SU-DHL-6 (cell line): ENCODE results near the gene AKAP6.

Experiments used
- H2AFZ ChIP-seq: fragments of 200-600 bp; sonication (generic); 2 replicates; pipeline ENCODE4 v1.6.1; 2014; ENCODE audit warnings: low read depth, mild to moderate bottlenecking, moderate library complexity, mixed read lengths, antibody characterized with exemption, low read length; ENCODE audit not compliant: severe bottlenecking
- H3F3A ChIP-seq: fragments of 200-600 bp; shearing (Covaris generic); 2 replicates; pipeline ENCODE4 v1.6.0; 2016; ENCODE audit warnings: antibody characterized with exemption, mild to moderate bottlenecking; ENCODE audit not compliant: insufficient read depth
- H3K27ac ChIP-seq: fragments of 200-600 bp; sonication (generic); 2 replicates; pipeline ENCODE4 v1.5.1; 2016; ENCODE audit warnings: low read depth, mild to moderate bottlenecking, low read length, moderate library complexity, mixed read lengths
- H3K27me3 ChIP-seq: fragments of 200-600 bp; sonication (generic), shearing (Covaris generic); 2 replicates; pipeline ENCODE4 v1.6.0; 2014; ENCODE audit warnings: mild to moderate bottlenecking, low read length
- H3K36me3 ChIP-seq: fragments of 200-600 bp; sonication (generic); 2 replicates; pipeline ENCODE4 v1.6.1; 2014; ENCODE audit warnings: mild to moderate bottlenecking, low read length, mixed read lengths
- H3K4me2 ChIP-seq: fragments of 300-600, 200-600 bp; shearing (Covaris generic), sonication (generic); 2 replicates; pipeline ENCODE4 v1.6.0; 2014; ENCODE audit warnings: low read length, low read depth, mild to moderate bottlenecking; ENCODE audit not compliant: poor library complexity, severe bottlenecking
- H3K4me3 ChIP-seq: fragments of 200-600 bp; sonication (generic); 2 replicates; pipeline ENCODE4 v1.5.1; 2014; ENCODE audit warnings: antibody characterized with exemption, low read length, mild to moderate bottlenecking, mixed read lengths; ENCODE audit not compliant: insufficient read depth, poor library complexity, severe bottlenecking
- H3K79me2 ChIP-seq: fragments of 200-600 bp; sonication (generic); 2 replicates; pipeline ENCODE4 v1.6.1; 2014; ENCODE audit warnings: mild to moderate bottlenecking, low read length, moderate library complexity; ENCODE audit not compliant: insufficient read depth
- H3K9ac ChIP-seq: fragments of 200-600 bp; sonication (generic); 2 replicates; pipeline ENCODE4 v1.7.0; 2014; ENCODE audit warnings: mild to moderate bottlenecking, low read length
- H3K9me2 ChIP-seq: fragments of 200-600 bp; sonication (generic); replicated peaks from 2 replicates; pipeline ENCODE4 v1.6.1; 2014; ENCODE audit warnings: low read length; ENCODE audit not compliant: insufficient read depth
- H3K9me3 ChIP-seq: fragments of 200-600 bp; sonication (generic); 2 replicates; pipeline ENCODE4 v1.6.1; 2014; ENCODE audit warnings: low read length, mixed read lengths; ENCODE audit not compliant: insufficient read depth
- H4K20me1 ChIP-seq: fragments of 200-600 bp; sonication (generic); 2 replicates; pipeline ENCODE4 v1.6.1; 2014; ENCODE audit warnings: low read depth, mild to moderate bottlenecking, antibody characterized with exemption, low read length, moderate library complexity, mixed read lengths
- EZH2phosphoT487 ChIP-seq: fragments of 200-600 bp; sonication (generic), shearing (Covaris generic); conservative IDR thresholded peaks from 2 replicates; pipeline ENCODE4 v1.6.1; 2018; ENCODE audit warnings: mild to moderate bottlenecking, antibody characterized with exemption, low read length, moderate library complexity, mixed read lengths
- TF ChIP-seq, protein P1 (sequence below): fragments of 200-600 bp; sonication (generic); IDR thresholded peaks from one replicate; pipeline ENCODE4 v1.5.1; 2017; ENCODE audit warnings: antibody characterized with exemption, mild to moderate bottlenecking, low read length, moderate library complexity; ENCODE audit not compliant: insufficient read depth, poor library complexity, severe bottlenecking

Gene AKAP6

DNA sequence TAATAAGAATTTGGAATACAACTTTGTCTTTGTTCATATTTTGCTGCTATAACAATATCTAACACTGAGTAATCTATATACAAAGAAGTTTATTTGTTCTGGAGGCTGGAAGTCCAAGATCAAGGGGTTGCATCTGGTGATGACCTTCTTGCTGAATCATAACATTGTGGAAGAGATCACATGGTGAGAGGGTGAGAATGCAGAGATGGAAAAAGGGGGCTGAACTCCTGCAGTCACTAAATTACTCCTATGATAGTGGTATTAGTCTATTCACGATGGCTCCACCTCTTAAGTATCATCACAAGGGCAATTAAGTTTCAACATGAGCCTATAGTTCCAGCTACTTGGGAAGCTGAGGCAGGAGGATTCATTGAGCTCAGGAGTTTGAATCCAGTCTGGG is 4.5 kb upstream of the AKAP6 start:
- H2AFZ ChIP-seq, result no peak overlapping the region
- H3K4me3 ChIP-seq, result no peak overlapping the region
- H3K9me3 ChIP-seq, result no peaks in the 10 kb centered on the region
- no peak overlapping the region for H3K4me2 ChIP-seq
- H3K36me3 ChIP-seq, result no peaks in the 10 kb centered on the region
- no peaks in the 10 kb centered on the region for H4K20me1 ChIP-seq
- no peak for TF ChIP-seq EZH2phosphoT487
- TF ChIP-seq, protein P1, sequence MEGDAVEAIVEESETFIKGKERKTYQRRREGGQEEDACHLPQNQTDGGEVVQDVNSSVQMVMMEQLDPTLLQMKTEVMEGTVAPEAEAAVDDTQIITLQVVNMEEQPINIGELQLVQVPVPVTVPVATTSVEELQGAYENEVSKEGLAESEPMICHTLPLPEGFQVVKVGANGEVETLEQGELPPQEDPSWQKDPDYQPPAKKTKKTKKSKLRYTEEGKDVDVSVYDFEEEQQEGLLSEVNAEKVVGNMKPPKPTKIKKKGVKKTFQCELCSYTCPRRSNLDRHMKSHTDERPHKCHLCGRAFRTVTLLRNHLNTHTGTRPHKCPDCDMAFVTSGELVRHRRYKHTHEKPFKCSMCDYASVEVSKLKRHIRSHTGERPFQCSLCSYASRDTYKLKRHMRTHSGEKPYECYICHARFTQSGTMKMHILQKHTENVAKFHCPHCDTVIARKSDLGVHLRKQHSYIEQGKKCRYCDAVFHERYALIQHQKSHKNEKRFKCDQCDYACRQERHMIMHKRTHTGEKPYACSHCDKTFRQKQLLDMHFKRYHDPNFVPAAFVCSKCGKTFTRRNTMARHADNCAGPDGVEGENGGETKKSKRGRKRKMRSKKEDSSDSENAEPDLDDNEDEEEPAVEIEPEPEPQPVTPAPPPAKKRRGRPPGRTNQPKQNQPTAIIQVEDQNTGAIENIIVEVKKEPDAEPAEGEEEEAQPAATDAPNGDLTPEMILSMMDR, result no peak
- no peaks in the 10 kb centered on the region for H3K27me3 ChIP-seq
- no peaks in the 10 kb centered on the region for H3K9me2 ChIP-seq
- H3F3A ChIP-seq, result no peaks in the 10 kb centered on the region
- H3K79me2 ChIP-seq, result no peaks in the 10 kb centered on the region
- no peak overlapping the region for H3K9ac ChIP-seq
- H3K27ac ChIP-seq, result no peak overlapping the region

DNA sequence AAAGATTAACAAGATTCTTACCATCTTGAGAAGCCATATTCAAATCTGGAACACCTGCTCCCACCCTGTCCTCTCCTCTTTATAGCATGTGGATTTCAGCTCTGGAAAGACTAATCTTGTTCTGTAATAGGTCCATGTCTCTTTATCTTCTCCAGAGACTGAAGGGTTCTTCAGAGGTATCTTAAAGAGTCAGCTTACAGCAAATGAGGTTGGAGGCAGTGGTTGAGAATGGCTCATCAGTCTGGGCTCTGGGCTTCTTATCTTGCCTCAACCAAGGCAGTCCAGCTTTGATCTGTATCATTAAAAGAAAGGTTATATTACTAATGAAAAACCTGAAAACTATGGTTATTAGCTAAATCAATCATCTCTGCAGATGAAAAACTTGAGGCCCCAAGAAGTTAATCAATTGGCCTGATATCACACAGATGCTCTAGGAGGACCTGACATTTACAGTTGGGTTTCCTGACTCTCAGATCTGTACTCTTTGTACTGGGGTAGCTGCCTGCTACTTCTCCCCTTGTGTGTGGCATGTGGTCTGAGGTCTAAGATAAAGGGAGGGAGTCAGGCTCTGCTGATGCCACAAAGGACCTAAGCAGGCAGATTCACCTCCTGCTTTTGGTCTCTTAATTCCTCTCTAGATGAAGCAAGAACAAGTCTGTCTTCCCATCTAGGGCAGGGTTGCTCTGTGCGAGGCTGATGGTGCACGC is 1.7 kb upstream of the AKAP6 start:
- Histone ChIP-seq H3K79me2 (no peaks in the 10 kb centered on the region), H4K20me1 (no peaks in the 10 kb centered on the region), H3K36me3 (no peaks in the 10 kb centered on the region), H3K4me2 (no peak overlapping the region), H3F3A (no peaks in the 10 kb centered on the region), H3K9me2 (no peaks in the 10 kb centered on the region), H3K9ac (no peak overlapping the region), H3K9me3 (no peaks in the 10 kb centered on the region), H2AFZ (no peak overlapping the region), H3K4me3 (no peak overlapping the region), H3K27me3 (no peaks in the 10 kb centered on the region), H3K27ac (no peak overlapping the region)
- TF ChIP-seq EZH2phosphoT487, result no peak
- TF ChIP-seq, protein P1, result no peak

DNA sequence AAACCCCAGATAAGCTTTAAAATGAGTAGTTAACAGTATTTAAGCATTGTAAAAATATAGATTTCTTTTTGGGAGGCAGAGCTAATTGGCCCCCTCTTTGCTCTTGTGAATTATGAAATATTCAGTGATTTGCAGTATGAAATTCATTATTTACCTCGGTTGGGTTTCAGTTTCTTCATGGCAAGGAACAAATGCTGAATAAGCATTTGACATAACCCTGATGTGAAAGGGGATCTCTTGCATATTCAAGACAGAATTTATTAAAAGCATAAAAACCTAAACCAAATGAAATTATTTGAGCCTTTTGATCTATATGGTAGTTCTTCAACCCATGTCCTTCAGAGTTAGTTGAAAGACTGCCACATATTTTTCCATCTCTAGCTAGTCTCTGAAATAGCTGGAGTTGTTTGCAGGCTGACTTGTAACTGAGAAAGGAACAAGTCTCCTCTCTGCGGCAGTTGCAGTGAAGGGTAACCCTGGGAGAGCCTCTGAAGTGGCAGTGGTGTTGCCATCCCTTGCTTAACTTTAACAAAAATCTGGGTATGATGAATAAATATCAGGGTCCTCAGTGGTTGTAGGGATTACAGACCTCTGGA is 690 bp downstream of the AKAP6 start:
- no peak overlapping the region for H3K4me2 ChIP-seq
- no peak overlapping the region for H3K4me3 ChIP-seq
- H2AFZ ChIP-seq, result no peak overlapping the region
- no peaks in the 10 kb centered on the region for H3K9me2 ChIP-seq
- no peaks in the 10 kb centered on the region for H4K20me1 ChIP-seq
- no peak overlapping the region for H3K27ac ChIP-seq
- TF ChIP-seq, protein P1, result no peak
- TF ChIP-seq EZH2phosphoT487, result no peak
- H3K79me2 ChIP-seq, result no peaks in the 10 kb centered on the region
- no peaks in the 10 kb centered on the region for H3K9me3 ChIP-seq
- no peaks in the 10 kb centered on the region for H3F3A ChIP-seq
- H3K36me3 ChIP-seq, result no peaks in the 10 kb centered on the region
- no peaks in the 10 kb centered on the region for H3K27me3 ChIP-seq
- H3K9ac ChIP-seq, result no peak overlapping the region
